ENCODE data around the gene SLC26A11.

DNA sequence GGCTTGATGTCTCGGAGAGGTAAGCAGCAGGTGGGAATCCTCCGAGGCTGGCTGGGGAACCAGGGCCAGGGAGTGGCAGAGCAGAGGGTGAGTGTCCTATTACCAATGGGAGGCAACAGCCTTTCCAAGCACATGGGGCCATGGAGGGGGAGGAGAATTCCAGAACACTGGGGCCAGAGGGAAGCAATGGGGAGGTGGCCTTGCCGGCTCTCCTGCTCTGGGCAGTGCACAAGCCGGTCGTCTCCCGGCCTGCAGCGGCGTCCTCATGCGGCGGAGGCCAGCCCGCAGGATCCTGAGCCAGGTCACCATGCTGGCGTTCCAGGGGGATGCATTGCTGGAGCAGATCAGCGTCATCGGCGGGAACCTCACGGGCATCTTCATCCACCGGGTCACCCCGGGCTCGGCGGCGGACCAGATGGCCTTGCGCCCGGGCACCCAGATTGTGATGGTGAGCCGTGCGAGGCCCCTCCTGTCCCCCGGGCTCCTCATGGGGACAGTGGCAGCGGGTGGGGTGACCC is 22.0 kb upstream of the SLC26A11 start:
- TF ChIP-seq, protein P1, sequence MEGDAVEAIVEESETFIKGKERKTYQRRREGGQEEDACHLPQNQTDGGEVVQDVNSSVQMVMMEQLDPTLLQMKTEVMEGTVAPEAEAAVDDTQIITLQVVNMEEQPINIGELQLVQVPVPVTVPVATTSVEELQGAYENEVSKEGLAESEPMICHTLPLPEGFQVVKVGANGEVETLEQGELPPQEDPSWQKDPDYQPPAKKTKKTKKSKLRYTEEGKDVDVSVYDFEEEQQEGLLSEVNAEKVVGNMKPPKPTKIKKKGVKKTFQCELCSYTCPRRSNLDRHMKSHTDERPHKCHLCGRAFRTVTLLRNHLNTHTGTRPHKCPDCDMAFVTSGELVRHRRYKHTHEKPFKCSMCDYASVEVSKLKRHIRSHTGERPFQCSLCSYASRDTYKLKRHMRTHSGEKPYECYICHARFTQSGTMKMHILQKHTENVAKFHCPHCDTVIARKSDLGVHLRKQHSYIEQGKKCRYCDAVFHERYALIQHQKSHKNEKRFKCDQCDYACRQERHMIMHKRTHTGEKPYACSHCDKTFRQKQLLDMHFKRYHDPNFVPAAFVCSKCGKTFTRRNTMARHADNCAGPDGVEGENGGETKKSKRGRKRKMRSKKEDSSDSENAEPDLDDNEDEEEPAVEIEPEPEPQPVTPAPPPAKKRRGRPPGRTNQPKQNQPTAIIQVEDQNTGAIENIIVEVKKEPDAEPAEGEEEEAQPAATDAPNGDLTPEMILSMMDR (conservative IDR thresholded peaks at IDR 0.05 in 1 of 2, IDR thresholded peaks at IDR 0.05 in 1 of 2; ENCODE audit: low read depth in 1 of 2, low read length in 2 of 2) = no peak
- TF ChIP-seq EZH2 (IDR thresholded peaks at IDR 0.05; ENCODE audit: low read length, missing control alignments) = no peak
